Retinal pigment epithelial cell (primary cell): ENCODE results near the gene ALX4.
A peak's percentile ranks its signal among the peaks of the same experiment; 100 is the strongest.

Experiments
- DNase-seq: peaks from one replicate; pipeline ENCODE4 v3.0.0-alpha.2; 2010; ENCODE audit warnings: low read depth
- H3K4me3 ChIP-seq: 2 replicates; pipeline ENCODE4 v1.5.1; 2011; ENCODE audit warnings: mild to moderate bottlenecking, low read length, control low read depth, moderate library complexity
- CTCF ChIP-seq: conservative IDR thresholded peaks from 2 replicates; pipeline ENCODE4 v1.5.1; 2011; ENCODE audit warnings: low read depth, low read length, control low read depth, inconsistent platforms

ALX4 gene

GRCh38 chr11:44260081-44260480, 49.9 kb downstream of the ALX4 start:
- peak; percentile 15 for DNase-seq
- no peak overlapping the region for H3K4me3 ChIP-seq
- no peak for TF ChIP-seq CTCF

- DNase-seq = no peak
- TF ChIP-seq CTCF = no peak
Measured at GRCh38 chr11:44258839-44259420, 51.0 kb downstream of the ALX4 start.

GRCh38 chr11:44258190-44258489, 51.8 kb downstream of the ALX4 start:
- no peak overlapping the region for H3K4me3 ChIP-seq

More at GRCh38 chr11:44258839-44259420, 51.0 kb downstream of the ALX4 start:
- H3K4me3 ChIP-seq = no peak overlapping the region

DNA sequence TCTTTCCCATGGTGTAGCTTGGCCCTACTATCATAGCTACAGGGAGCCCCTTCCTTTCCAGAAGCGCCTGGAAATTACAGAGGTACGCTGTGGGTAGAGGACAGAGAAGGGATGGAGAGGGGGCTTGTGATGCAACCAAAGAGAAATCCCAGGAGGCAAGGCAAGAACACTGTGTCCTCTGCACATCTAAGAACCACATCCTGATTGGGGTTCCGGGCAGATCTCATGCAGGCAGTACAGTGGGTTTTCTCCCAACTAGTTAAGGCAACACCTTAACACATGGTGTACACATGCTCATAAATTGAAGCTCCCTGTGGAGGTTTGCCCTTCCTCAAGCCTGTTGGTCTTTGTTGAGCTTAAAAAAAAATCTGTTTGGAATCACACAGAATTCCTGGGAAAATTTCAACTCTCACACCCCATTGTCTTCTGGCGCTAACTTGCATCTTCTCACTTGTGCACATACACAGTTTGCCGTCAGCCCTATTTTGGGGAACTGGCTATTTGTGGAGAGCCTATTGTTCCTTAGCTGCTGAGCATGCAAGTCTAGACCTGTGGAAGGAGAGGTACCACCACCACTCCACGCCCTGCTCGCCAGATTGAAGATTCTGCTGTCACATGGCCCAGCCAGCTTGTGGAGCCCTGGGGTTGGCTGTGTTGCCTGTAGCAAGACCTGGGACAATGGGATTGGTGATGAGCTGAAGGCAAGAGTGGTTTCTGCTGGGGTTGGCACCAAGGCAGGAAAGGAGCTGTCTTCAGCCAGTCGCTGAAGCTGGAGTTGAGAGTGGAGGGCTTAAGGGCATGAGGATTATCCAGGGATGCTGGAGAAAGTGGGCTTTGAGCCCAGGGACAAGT, 52.4 kb downstream of the ALX4 start:
- H3K4me3 ChIP-seq = no peak overlapping the region
- no peak for DNase-seq
- no peak for TF ChIP-seq CTCF

More at GRCh38 chr11:44258190-44258489, 51.8 kb downstream of the ALX4 start:
- DNase-seq = no peak
- TF ChIP-seq CTCF = no peak

DNA sequence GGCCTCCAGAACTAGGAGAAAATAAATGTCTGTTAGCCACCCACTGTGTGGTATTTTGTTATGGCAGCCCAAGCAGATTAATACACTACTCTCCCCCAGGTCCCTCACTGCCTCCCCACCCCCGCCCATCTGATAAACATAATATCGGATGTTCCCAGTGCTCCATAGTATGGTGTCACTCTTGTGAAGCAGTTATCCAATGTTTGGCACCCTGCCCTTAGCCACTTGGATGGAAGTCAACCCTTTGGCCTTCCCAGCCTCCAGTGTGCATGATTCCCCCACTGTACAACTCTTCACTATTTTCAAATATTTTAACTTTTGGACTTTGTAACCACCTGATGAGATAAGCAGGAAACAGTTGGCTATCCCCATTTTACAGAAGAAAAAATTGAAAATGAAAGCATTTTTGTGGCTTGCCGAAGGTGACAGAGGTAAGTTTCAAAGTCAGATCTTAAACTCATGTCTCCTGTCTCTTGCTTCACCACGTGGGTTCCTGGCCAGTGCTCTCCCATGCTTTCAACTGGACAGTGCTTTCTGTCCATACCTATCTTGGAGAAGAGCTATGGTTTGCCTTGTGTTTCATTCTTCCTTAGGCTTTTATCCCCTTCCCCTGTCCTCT, 53.2 kb downstream of the ALX4 start:
- DNase-seq = no peak

DNA sequence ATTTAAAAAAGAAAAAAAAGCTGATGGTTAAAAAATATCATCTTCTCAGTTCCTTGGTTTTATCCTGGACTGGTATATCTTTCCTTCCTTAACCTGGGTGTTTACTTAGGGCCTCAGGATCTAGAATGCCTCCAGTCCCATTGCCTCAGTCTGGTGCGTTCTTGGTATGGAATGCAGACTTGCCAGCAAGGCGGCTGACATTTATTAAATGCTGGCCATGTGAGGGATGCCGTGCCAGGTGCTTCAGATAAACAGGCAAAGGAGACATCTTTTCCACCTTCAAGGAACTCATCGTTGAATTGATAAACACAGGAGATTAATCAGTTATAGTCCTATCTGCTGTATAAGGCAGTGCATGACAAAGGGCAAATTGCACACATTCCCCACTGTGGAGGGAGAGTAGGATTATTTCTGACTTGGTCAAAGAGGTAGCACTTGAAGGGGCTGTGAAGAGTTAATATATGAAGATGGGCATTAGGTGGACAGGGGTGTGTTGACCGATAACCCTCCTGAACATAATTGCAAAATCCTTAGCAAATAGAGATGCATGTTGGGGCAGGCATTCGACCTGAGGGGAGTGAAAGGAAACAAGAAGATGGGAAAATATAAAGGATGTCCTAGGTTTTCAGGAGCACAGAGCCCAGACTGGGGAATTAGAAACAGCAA, 54.4 kb downstream of the ALX4 start:
- no peak for TF ChIP-seq CTCF
- DNase-seq = peak; percentile 7
- no peak overlapping the region for H3K4me3 ChIP-seq

More for the DNA sequence above, 53.2 kb downstream of the ALX4 start:
- no peak overlapping the region for H3K4me3 ChIP-seq
- no peak for TF ChIP-seq CTCF
